Globus pallidus (tissue), 1 donor: ENCODE measurements around the gene TMEM209.
"Not testable (repeated sequence)": the region's sequence is repeated elsewhere in the genome, so short reads cannot be mapped to it uniquely, and the experiment has no call there.

Experiments
- DNase-seq: peaks from one replicate; pipeline ENCODE4 v3.0.0-alpha.2; 2015; ENCODE audit warnings: low spot score

The TMEM209 gene

DNA sequence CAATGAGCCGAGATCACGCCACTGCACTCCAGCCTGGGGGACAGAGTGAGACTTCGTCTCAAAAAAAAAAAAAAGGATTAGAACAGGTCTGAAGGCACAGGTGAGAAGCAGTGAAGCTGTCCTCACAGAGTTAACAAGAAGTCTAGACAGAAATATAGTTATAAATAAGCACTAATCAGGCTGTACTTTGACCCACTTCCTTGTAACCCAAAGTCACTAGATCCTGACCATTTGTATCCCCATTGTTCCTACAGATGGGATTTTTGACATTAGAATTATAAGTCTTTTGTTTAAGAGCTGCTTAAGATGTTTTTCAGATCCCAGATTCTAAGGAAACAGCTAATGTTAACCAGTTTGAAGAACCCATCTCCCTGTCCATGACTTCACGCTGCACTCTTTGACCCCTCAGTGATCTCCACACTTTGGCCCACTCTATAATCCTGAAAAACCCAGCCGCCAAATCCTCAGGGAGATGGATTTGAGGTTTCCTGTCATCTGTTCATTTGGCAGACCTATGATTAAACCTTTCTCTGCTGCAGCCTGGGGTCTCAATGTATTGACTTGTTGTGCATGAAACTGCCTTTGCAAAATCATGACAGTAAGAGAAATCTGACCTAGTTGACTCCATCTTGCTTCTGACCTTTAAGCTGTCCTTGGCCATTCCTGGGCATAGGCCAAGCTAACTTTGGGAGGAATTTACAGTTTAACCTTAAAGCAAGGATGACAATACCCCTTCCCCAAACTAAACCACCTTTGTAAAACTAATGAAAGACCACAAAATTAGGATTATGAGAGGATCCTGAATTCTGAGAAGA lies 13.8 kb upstream of the TMEM209 start:
- DNase-seq, result no peak

DNA sequence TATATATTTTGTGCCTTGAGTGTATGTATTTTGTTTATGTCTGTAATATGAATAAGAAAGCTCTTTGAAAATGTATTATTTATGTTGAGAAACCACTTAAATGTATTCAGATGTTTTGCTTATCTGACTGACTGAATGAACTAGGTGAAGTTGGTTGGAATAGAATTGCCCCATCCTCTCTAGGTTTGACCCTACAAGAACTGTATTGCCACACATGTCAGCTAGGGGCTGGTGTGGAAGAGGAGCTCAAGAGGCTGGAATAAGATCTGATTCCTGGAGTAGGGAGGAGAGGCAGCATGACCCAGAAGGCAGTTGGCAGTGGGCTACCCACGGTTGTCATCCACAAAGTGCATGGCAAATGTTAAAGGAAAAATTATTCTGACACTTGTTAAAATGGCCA lies 11.5 kb upstream of the TMEM209 start:
- DNase-seq, result no peak

DNA sequence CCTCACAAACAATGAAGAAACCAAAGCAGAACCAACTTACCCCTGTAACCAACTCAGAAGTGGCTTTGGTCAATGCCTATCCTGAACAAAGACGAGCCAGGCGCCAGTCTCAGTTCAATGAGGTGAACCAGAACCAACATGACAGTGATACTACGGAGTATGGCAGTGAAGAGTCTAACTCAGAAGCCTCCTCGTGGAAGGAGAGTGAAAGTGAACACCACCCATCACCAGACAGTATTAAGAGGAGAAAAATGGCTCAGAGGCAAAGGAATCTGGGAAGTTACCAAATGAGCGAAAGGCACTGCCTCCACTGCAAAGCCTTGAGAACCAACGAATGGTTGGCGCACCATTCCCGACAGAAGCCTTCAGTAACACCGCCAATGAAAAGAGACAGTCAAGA lies 10.8 kb upstream of the TMEM209 start:
- DNase-seq, result no peak

DNA sequence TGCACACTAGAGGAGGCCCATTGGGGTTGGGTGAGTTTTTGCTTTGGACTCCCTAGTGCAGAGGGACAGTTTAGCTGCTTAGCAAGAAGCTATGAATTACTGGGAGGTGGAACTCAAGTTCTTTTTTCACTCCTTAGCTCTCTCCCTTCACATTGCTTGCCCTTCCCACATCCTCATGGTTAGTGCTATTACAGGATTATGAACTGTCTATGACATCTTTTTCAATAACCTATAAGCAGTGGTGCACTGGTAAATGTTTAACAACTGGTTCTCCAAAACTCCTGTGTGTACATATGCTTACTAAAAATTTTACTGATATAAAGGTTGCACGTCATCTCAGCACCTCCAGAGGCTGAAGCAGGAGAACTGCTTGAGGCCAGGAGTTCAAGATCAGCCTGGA lies 8.6 kb upstream of the TMEM209 start:
- no peak for DNase-seq

DNA sequence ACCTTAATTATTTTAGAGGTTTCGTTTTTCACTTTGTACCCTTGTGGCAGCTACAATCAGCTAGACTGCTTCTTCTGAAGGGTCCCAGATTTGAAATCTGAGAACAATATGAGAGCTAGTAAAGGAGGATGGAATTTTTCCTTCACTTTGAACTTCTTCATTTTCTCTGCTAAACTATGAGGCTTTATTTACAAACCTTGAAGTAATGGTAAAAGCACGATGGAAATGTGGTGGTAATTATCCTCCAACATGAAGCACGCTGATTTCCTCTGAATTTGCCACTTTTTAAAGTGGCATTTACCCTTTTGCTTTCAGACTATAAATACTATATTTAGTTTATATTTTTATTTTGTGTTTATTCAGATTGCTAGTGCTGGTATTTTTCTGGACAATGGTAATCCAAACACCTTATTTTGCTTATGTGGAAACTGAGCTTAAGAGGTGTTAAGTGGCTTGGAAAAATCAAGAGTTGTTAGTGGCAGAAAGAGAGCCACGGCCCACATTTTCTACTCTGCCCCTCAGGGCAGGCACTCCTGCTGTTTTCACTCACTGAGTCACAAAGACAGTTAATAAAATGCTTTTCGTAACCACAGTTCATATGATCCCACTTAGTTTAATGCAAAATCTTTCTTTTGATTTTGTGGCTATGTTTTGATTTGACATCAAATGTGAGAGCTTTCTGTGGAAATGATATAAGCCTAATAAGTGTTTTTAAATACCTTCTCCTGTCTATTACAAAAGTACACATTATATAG lies 5.2 kb upstream of the TMEM209 start:
- DNase-seq, result no peak

DNA sequence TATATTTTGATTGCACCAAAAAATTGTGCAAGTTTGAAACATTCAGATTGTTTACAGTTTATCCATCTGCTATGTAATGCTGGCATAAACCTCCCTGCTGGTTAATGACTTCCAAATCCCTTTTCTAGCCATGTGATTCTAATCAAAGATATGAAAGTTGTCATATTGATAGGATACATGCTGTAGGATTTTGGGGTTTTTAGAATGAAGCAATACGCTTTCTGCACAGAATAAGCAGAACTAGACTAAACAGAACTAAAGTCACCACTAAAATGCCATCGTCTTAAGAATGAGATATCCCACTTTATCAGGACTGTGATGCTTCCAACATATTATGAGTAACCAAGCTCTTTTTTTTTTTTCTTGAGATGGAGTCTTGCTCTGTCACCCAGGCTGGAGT lies 3.3 kb upstream of the TMEM209 start:
- no peak for DNase-seq

DNA sequence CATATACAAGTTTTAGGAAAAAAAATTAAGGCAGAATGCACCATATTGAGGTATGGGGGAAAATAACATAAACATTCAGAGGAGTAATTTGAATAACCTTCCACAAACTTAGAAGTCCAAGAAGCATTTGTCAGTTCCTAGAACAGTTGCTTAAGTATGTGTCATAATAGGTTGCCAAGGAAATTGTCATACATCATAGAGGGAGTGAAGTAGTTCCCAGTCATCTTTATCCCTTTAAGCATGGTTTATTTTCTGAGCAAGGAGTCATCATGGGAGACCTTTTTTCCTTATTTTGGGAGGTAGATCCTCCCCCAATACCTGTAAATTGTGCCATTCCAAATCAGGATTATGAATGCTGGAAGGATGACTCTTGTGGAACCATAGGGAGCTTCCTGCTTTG lies 2.4 kb upstream of the TMEM209 start, which contains the start of gene SSMEM1:
SSMEM1 (plus strand) TSS at position 219 of the 400 bp plus-strand sequence; CDS start at position 270, 51 bp downstream.
- DNase-seq, result no peak

DNA sequence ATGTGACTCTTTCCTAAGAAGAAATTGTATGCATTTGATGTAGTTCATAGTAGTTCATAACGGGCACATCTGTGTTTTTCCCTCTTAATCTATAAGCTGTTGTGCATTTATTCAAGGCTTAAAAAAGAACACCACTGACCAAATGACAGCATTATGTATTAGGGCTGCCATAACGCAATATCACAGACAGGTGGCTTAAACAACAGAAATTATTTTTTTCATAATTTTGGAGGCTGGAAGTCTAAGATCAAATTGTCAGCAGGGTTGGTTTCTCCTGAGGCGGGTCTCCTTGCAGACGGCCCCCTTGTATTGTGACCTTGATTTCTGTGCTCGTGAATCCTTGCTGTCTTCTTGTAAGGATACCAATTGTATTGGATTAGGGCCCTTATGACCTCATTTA lies 1.8 kb upstream of the TMEM209 start:
- DNase-seq, result no peak

- no peak for DNase-seq
Measured at GRCh38 chr7:130201796-130202195, 3.4 kb downstream of the TMEM209 start.

GRCh38 chr7:130197094-130197493 lies 8.1 kb downstream of the TMEM209 start:
- DNase-seq, result no peak

GRCh38 chr7:130196476-130196875 lies 8.7 kb downstream of the TMEM209 start:
- DNase-seq, result no peak

DNA sequence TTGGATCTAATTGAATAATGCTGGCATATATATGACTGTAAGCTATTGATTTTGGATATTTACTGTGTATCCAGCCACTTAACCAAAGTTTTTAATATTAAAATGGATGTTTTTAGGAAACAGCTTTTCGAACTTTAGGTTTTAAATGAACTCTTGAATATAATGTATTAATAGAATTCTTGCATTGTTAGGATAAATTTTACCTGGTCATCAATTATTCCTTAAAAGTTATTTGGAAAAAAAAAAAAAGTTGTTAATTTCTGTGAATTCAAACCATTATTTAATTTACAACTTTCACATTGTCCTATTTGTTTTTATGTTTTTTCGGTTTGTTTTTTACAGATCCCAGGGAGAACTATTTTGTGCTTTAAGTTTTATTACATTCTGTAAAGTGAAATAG lies 9.8 kb downstream of the TMEM209 start:
- DNase-seq, result no peak

- DNase-seq, result no peak
Measured at GRCh38 chr7:130191791-130192190, 13.4 kb downstream of the TMEM209 start.

GRCh38 chr7:130189343-130189742 lies 15.9 kb downstream of the TMEM209 start:
- no peak for DNase-seq

DNA sequence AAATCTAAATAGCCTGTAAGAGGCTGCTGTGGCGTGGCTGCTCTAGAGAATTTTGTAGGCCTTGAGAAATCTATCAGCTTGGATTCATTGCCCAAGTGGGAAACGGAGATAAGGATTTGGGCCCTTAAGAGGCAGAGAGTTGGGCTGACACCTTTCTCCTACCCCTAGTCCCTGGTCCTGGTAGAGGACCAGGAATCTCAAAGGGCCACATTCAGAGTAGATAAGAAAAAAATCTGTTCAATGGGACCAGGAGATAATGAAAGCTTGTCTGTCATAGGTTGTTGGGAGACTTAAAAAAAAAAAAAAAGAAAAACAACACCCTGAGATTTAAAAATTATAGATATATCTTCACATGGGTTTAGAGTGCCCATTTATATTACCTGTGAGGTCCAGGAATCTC lies 17.8 kb downstream of the TMEM209 start:
- no peak for DNase-seq

- DNase-seq, result not testable (repeated sequence)
Measured at GRCh38 chr7:130184349-130184748, 20.9 kb downstream of the TMEM209 start.

DNA sequence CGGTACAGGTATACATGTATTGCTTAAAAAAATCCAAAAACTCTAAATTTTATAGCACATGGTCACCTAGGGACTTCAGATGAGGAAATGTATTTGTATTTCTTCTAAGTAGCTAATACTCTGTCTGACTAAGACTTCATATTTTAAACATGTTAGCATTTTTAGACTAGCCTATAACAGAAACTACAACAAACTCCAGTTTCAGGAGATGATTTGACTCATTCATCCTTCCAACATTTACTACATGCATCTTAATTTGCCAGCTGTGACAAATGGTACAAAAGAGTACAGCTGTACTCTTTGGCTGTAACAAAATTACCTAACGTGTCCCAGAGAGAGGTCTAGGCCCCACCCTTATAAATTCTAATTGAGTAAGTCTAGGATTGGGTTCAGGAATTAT lies 22.2 kb downstream of the TMEM209 start:
- DNase-seq, result no peak

- no peak for DNase-seq
Measured at GRCh38 chr7:130181263-130181605, 24.0 kb downstream of the TMEM209 start.

GRCh38 chr7:130180571-130181262 lies 24.5 kb downstream of the TMEM209 start:
- no peak for DNase-seq

GRCh38 chr7:130179631-130180030 lies 25.6 kb downstream of the TMEM209 start:
- no peak for DNase-seq

DNA sequence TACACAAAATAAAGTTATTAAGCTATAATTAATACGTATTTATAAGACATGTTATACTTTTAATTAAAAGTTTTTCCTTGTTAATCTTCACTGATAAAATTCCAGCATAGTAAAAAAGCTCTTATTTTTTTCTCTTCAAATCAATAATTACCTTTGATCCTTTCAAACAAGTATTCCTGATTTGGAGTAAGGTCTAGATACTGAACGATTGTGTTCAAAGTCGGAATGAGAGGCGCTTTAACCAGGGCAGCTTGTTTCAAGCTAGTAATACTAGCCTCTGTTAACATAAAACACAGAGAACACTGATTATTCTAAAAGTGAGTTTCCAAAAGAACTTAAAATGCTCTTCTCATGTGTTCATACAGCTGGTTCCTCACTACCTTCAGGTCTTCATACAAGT lies 27.0 kb downstream of the TMEM209 start:
- no peak for DNase-seq

GRCh38 chr7:130174237-130174959 lies 30.8 kb downstream of the TMEM209 start:
- DNase-seq, result no peak
